Neural cell (in vitro differentiated cells): Measurements from ENCODE around the gene FCN2. TPM values are rescaled to one million over a fixed set of nuclear protein-coding genes. Genes with fewer than 3 reads are reported as not detected.

Source experiments
- H2AFZ ChIP-seq: fragments of 200-600, 300-800 bp; sonication (generic), shearing (Covaris generic); 2 replicates; pipeline ENCODE4 v1.6.0; 2014; ENCODE audit warnings: low read depth, mild to moderate bottlenecking, antibody characterized with exemption, low read length, moderate library complexity
- H3F3A ChIP-seq: fragments of 200-600 bp; shearing (Covaris generic); 2 replicates; pipeline ENCODE4 v1.6.1; 2016; ENCODE audit warnings: mild to moderate bottlenecking, moderate library complexity, mixed read lengths, antibody characterized with exemption, low read length; ENCODE audit not compliant: insufficient read depth, poor library complexity, severe bottlenecking
- H3K27ac ChIP-seq: fragments of 200-600, 300-800 bp; sonication (generic), shearing (Covaris generic); 2 replicates; pipeline ENCODE4 v1.5.1; 2014; ENCODE audit warnings: mild to moderate bottlenecking, low read length, moderate library complexity
- H3K27me3 ChIP-seq: fragments of 300-800, 200-600 bp; sonication (generic), shearing (Covaris generic); 2 replicates; pipeline ENCODE4 v1.6.0; 2014; ENCODE audit warnings: mild to moderate bottlenecking, low read depth, low read length, moderate library complexity; ENCODE audit not compliant: insufficient read depth
- H3K36me3 ChIP-seq: fragments of 300-800, 200-600 bp; sonication (generic), shearing (Covaris generic); 2 replicates; pipeline ENCODE4 v1.5.1; 2014; ENCODE audit warnings: mild to moderate bottlenecking, antibody characterized with exemption, low read length, moderate library complexity; ENCODE audit not compliant: insufficient read depth
- H3K4me2 ChIP-seq: fragments of 300-800, 200-600 bp; sonication (generic), shearing (Covaris generic); 2 replicates; pipeline ENCODE4 v1.6.0; 2014; ENCODE audit warnings: mild to moderate bottlenecking, low read length
- H3K4me3 ChIP-seq: fragments of 300-800, 200-600 bp; sonication (generic), shearing (Covaris generic); 2 replicates; pipeline ENCODE4 v1.5.1; 2014; ENCODE audit warnings: mild to moderate bottlenecking, low read length, moderate library complexity
- H3K79me2 ChIP-seq: fragments of 200-600 bp; shearing (Covaris generic); replicated peaks from 2 replicates; pipeline ENCODE4 v1.6.0; 2014; ENCODE audit warnings: mild to moderate bottlenecking, low read length, moderate library complexity; ENCODE audit not compliant: insufficient read depth
- H3K9ac ChIP-seq: fragments of 300-800, 200-600 bp; sonication (generic), shearing (Covaris generic); 2 replicates; pipeline ENCODE4 v1.6.1; 2016; ENCODE audit warnings: mild to moderate bottlenecking, low read length, mixed read lengths
- H3K9me2 ChIP-seq: fragments of 200-600 bp; shearing (Covaris generic); 2 replicates; pipeline ENCODE4 v1.6.1; 2016; ENCODE audit warnings: mild to moderate bottlenecking, low read length, mixed read lengths; ENCODE audit not compliant: insufficient read depth
- H3K9me3 ChIP-seq: fragments of 200-600, 300-800 bp; sonication (generic), shearing (Covaris generic); 2 replicates; pipeline ENCODE4 v1.6.1; 2016; ENCODE audit warnings: mild to moderate bottlenecking, mixed run types, low read length, moderate library complexity, mixed read lengths
- H4K20me1 ChIP-seq: fragments of 200-600 bp; shearing (Covaris generic); 2 replicates; pipeline ENCODE4 v1.6.1; 2016; ENCODE audit warnings: mild to moderate bottlenecking, mixed run types; ENCODE audit not compliant: insufficient read depth
- EP300 ChIP-seq: fragments of 450-650 bp; conservative IDR thresholded peaks from 2 replicates; pipeline ENCODE4 v1.6.1; 2014; ENCODE audit warnings: antibody characterized with exemption, mild to moderate bottlenecking, moderate library complexity; ENCODE audit not compliant: poor library complexity, severe bottlenecking
- MXI1 ChIP-seq: fragments of 450-650 bp; conservative IDR thresholded peaks from 2 replicates; pipeline ENCODE4 v1.6.1; 2014; ENCODE audit warnings: antibody characterized with exemption, mild to moderate bottlenecking; ENCODE audit not compliant: poor library complexity, severe bottlenecking
- POLR2AphosphoS5 ChIP-seq: IDR thresholded peaks from 2 replicates; pipeline ENCODE4 v1.6.1; 2012
- RAD21 ChIP-seq: fragments of 450-650 bp; conservative IDR thresholded peaks from 2 replicates; pipeline ENCODE4 v1.6.1; 2014; ENCODE audit warnings: antibody characterized with exemption, mild to moderate bottlenecking, moderate library complexity
- SMC3 ChIP-seq: fragments of 450-650 bp; conservative IDR thresholded peaks from 2 replicates; pipeline ENCODE4 v1.6.1; 2014; ENCODE audit warnings: antibody characterized with exemption, mild to moderate bottlenecking, moderate library complexity; ENCODE audit not compliant: poor library complexity
- TAF1 ChIP-seq: IDR thresholded peaks from 2 replicates; pipeline ENCODE4 v1.6.1; 2012; ENCODE audit warnings: low read depth
- polyA plus RNA-seq: library from polyadenylated mRNA; depleted of rRNA; stranded (reverse); fragments of >200 nt; gene quantifications from 2 replicates; pipeline ENCODE4 v1.2.3, GENCODE V29; 2014
- TF ChIP-seq, protein P1 (sequence below): fragments of 450-650 bp; IDR thresholded peaks from 2 replicates; pipeline ENCODE4 v1.5.1; 2014; ENCODE audit warnings: antibody characterized with exemption, mild to moderate bottlenecking, moderate library complexity; ENCODE audit not compliant: poor library complexity, severe bottlenecking
- TF ChIP-seq, protein P2 (sequence below): IDR thresholded peaks from 2 replicates; pipeline ENCODE4 v1.6.1; 2012; ENCODE audit warnings: borderline replicate concordance

Gene FCN2
- polyA plus RNA-seq, 1 donor from 2014 or later = not detected

DNA sequence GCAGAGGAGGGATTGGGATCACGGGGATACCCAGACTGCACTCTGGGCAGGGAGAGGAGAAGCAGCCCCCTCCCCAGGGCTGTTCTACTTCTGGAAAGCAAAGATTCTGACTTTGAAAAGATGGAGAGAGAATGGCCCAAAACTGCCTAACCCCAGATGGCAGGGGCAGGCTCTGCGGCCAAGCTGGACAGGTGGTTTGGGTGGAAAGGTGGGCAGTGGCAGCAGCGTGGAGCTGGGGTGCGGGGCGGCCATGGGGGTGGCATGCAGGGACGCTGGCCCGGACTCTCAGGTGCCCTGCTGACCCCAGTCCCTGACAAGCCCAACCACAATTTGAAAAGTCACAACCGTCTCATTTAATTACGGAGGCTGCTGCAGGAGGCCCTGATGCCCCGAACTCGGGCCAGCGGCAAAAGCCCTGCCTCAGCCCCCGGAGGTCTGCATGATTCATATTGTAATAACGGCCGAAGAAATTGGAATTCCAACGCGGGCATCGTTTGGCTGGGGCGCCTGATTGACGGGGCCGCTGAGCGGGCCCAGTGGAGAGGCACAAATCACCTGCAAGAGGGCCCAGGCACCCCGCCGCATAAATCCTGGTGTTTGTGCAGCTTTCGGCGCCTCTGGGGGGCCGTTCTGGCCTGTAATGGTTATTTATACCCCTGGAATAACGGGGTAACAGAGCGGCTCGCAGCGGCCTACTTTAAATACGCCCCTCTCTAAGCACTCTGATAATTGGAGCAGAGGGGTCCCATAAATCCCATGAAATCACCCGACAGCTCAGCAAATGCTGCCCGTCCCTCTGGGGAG, 41.8 kb upstream of the FCN2 start:
- no peaks in the 10 kb centered on the region for H3K9me3 ChIP-seq
- TF ChIP-seq SMC3 (no peak), RAD21 (no peak), TAF1 (no peak), POLR2AphosphoS5 (no peak), EP300 (no peak)
- TF ChIP-seq, protein P1, sequence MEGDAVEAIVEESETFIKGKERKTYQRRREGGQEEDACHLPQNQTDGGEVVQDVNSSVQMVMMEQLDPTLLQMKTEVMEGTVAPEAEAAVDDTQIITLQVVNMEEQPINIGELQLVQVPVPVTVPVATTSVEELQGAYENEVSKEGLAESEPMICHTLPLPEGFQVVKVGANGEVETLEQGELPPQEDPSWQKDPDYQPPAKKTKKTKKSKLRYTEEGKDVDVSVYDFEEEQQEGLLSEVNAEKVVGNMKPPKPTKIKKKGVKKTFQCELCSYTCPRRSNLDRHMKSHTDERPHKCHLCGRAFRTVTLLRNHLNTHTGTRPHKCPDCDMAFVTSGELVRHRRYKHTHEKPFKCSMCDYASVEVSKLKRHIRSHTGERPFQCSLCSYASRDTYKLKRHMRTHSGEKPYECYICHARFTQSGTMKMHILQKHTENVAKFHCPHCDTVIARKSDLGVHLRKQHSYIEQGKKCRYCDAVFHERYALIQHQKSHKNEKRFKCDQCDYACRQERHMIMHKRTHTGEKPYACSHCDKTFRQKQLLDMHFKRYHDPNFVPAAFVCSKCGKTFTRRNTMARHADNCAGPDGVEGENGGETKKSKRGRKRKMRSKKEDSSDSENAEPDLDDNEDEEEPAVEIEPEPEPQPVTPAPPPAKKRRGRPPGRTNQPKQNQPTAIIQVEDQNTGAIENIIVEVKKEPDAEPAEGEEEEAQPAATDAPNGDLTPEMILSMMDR = no peak
- no peak overlapping the region for H3K4me3 ChIP-seq
- H3K36me3 ChIP-seq = no peaks in the 10 kb centered on the region
- no peak overlapping the region for H2AFZ ChIP-seq
- no peaks in the 10 kb centered on the region for H3F3A ChIP-seq
- H3K79me2 ChIP-seq = no peaks in the 10 kb centered on the region
- no peaks in the 10 kb centered on the region for H3K9me2 ChIP-seq
- no peak overlapping the region for H3K9ac ChIP-seq
- H4K20me1 ChIP-seq = no peaks in the 10 kb centered on the region
- no peaks in the 10 kb centered on the region for H3K27me3 ChIP-seq
- no peak overlapping the region for H3K4me2 ChIP-seq
- H3K27ac ChIP-seq = no peak overlapping the region

DNA sequence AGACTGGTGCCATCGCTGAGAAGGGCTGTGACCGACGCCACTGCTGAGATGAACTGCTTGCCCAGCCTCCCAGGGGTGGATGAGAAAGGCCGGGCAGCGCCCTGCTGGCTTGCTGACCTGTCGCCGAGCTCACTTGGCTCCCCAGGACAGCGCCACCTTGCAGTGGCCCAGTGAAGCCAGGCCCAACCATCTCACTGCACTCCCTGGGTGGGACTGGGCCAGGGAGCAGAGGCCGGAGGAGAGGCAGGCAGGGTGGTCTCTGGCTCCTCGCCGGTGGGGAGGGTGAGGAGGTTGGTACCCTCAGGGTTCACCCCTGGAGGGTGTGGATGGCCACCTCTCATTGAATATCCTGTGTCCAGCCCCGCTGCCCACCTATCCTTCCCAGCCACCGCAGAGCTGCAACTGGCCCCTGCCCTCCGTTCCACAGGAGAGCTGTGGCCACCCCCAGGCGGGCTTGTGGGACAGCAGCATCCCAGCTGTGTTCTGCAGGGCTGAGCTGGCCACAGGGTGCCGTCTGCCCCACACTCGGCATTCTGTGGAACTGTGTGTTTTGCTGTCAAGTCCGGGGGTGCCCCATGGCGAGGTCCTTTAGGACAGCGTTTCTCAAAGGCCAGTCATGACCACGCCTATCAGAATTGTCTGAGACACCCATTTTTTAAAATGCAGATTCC, 41.0 kb upstream of the FCN2 start:
- H3K27ac ChIP-seq = no peak overlapping the region
- H3K36me3 ChIP-seq = no peaks in the 10 kb centered on the region
- TF ChIP-seq, protein P2, sequence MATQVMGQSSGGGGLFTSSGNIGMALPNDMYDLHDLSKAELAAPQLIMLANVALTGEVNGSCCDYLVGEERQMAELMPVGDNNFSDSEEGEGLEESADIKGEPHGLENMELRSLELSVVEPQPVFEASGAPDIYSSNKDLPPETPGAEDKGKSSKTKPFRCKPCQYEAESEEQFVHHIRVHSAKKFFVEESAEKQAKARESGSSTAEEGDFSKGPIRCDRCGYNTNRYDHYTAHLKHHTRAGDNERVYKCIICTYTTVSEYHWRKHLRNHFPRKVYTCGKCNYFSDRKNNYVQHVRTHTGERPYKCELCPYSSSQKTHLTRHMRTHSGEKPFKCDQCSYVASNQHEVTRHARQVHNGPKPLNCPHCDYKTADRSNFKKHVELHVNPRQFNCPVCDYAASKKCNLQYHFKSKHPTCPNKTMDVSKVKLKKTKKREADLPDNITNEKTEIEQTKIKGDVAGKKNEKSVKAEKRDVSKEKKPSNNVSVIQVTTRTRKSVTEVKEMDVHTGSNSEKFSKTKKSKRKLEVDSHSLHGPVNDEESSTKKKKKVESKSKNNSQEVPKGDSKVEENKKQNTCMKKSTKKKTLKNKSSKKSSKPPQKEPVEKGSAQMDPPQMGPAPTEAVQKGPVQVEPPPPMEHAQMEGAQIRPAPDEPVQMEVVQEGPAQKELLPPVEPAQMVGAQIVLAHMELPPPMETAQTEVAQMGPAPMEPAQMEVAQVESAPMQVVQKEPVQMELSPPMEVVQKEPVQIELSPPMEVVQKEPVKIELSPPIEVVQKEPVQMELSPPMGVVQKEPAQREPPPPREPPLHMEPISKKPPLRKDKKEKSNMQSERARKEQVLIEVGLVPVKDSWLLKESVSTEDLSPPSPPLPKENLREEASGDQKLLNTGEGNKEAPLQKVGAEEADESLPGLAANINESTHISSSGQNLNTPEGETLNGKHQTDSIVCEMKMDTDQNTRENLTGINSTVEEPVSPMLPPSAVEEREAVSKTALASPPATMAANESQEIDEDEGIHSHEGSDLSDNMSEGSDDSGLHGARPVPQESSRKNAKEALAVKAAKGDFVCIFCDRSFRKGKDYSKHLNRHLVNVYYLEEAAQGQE = no peak
- TF ChIP-seq EP300 (no peak), MXI1 (no peak), TAF1 (no peak)
- no peak overlapping the region for H2AFZ ChIP-seq
- H3K27me3 ChIP-seq = no peaks in the 10 kb centered on the region
- H3K9me3 ChIP-seq = no peaks in the 10 kb centered on the region
- H3K4me2 ChIP-seq = no peak overlapping the region
- H3K9me2 ChIP-seq = no peaks in the 10 kb centered on the region
- H3K79me2 ChIP-seq = no peaks in the 10 kb centered on the region
- H3K9ac ChIP-seq = no peak overlapping the region
- no peak overlapping the region for H3K4me3 ChIP-seq
- no peaks in the 10 kb centered on the region for H4K20me1 ChIP-seq
- no peaks in the 10 kb centered on the region for H3F3A ChIP-seq
